HK-2 (cell line): Measurements from ENCODE around the gene GRK5.

Experiments used
- DNase-seq: peaks from one replicate; pipeline ENCODE4 v3.0.0-alpha.2; 2018; ENCODE audit not compliant: unreplicated experiment

GRK5 gene

DNA sequence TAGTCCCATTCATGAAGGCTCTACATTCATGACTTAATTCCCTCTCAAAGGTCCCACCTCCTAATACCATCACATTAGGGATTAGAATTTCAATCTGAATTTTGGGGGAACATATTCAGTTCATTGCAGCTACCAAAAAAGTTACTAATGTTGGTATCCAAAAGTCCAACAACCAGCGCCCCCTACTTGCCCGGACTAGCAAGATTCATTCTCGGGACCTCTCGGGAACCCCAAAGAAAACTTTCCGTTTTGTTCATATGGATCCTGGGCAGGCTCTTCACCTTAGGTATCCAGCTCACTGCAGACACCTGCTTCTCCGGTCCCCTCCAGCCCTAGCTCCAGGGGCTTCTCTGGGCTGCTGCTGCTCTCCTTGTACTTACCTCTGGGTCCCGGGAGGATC is 8.9 kb upstream of the GRK5 start:
- no peak for DNase-seq

DNA sequence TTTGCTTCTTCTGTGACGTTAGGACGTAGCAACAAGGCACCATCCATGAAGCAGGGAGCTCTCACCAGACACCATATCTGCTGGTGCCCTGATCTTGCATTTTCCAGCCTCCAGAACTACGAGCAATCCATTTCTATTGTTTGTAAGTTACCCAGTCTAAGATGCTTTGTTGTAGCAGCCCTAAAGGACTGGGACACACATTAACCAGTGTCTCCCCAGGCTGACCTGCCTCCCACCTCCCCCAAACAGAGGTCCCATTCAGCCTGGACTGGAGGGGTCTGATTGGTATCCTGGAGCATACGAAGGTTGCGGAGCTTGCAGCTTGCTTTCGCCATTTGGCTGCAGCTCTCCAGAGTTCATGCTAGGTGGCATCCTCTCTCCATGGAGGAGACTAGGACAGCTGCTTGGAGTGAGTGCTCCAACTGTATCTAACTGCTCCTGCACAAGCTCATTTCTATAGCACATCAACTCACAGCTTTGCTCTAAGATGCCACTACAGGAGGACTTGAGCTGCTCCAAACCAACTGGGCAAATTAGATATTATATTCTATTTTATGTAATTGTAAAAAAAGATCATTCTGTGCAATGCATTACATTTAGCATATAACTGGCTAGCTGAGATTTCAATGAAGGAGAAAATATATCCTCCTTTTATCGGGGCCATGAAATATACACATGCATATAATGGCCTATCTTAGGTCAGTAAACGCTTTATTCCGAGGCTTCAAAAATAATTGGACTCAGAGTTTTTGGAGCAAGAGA is 8.0 kb upstream of the GRK5 start:
- DNase-seq = peak; percentile 51

DNA sequence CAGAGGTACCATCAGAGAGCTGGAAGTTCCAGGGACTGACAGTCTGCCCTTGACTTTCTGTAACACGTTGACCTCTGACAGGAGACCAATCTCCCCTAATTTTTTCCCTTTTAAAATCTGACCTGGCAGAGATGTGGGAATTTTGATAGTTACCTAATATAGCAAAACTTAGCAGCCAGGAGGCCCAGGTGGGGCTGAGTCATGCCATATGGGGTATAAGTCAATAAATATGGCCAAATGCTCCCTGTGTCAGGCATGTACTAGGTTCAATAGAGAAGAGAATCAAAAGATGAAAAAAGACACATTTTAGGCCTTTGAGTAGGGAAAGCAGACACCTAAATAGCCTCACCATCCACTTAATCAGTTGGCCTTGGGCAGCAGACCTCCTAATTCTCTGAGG is 6.1 kb upstream of the GRK5 start:
- no peak for DNase-seq

DNA sequence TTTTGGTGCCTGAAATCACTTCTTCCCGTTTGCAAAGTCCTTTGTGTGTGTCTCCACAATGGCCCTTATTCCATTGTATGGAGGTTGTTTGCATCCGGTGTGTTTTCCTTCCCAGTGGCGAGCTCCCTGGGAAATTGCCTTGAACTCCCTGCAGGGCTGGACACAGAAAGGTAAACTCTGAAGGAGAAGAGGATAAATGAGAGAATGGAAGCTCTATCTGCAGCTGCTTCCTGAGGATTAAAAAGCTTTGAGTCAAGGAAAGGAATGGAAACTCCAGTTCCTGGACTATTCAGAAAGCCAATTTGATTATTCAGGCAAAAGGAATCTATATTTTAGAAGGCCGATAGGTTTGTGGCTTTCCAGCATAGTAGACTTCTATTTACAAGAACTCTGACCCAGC is 4.4 kb upstream of the GRK5 start:
- no peak for DNase-seq

DNA sequence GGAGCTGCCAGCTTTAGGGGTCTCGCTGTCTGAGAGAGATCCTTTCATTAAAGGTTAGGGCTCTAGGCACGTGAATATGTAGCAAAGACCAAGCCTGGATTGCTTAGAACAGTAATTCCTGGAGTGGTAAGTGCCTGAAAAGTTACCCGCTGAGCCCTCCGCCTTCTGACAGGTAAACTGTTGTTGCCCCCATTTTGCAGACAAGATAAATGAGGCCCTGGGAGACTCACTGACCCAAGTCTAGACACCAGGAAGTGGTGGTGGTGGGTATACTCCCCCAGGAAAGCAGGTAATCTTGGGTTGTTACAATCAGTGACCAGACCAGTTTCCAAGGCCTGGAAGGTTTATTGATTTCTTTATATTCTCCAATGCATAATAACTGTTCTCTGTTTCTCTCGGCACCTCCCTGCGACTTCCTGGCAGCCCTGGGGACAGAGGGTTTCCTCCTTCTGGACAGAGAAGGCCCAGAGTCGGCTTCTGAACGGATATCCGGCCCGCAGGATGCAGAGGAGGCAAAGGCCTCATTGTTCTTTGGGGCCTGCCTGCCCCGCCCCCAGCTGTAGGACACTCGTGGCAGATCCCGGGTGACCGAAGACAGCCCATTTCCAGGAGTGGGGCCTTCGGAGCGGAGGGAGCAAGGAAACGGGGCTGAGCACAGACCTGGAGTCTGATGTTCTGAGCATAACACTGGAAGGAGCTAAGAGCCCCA is 1.3 kb upstream of the GRK5 start:
- peak; percentile 61 for DNase-seq

DNA sequence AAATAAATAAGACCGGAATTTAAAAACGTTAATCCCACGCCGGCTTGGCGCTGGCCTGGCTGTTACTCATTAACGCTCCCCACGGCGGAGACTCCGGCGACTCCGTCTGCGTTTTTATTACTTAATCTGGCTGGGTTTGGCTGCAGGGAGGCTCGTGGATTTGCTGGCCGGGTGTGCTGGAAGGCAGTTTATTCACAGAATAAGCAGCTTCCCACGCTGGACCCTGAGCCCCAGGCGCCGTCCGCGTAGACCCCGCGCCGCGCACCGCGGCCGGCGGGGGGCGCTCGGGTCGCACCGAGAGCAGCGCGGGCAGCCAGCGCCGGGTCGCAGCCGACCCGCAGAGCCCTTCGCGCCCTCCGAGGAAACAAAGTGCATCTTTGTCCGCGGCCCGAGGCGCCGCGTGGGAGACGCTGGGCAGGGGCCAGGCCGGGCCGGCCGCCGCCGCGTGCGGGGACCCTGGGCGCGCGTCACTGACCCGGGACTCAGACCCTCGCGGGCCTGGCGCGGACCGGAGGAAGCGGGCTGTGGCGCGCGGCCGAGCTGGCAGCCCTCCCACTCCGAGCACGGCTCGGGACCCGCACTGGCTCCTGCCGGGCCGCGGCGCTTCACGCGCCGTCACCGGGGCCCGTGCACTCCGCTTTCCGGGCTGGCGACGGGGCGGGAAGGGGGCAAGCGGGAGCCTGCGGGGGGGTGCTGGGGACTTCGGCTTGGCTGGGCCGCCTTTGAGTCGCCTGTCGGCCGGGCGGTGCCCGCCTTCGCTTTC is 587 bp upstream of the GRK5 start:
- peak; percentile 73 for DNase-seq

DNA sequence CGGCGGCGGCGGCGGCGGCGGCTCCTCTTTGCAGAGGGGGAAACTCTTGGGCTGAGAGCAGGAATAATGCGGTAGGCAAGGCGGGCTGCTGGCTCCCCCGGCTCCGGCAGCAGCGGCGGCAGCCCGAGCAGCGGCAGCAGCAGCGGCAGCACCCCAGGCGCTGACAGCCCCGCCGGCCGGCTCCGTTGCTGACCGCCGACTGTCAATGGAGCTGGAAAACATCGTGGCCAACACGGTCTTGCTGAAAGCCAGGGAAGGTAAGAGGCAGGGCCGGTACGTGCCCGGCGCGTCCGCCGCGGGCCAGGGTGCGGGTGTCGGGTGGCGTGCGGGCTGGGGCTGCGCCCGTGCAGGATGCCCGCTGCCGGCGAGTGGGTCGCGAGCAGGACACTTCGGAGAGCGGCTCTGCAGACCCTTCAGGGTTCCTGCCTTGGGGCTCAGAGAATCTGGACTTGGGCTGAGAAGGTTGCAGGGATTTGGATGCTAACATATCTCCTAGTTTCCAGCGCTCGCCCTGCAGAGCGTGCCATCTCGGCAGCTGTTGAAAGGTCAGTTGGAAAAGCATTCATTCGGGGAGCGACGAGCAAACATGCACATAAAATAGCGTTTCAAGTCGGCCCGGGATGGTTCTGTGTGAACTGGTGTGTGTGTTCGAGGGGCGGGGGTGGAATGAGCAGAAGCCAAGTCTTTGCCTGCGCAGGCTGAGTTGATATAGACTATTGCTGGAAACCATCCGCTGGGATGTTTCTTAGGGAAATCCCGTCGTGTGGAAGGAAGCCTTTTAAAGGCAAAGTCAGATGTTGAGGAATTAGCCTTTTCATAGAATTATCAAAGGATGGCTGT is 562 bp downstream of the GRK5 start:
- DNase-seq = peak; percentile 40

DNA sequence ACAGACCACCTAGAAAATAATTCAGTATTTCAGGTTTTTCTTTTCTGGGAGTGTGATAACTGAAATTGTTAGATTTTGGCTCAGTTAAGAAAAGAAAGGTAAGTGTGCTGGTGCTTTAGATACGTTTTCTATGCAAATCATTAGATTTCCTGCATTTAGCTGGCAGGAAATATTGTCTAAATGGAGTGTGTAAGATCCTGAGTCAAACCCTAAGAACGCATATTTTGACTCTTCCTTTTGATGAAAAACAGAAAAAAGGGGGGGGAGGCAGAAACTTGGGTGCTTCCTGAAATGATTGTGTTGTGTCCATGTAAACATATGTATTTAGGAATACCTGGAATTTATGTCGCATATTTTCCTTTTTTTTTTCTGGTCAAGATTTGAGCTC is 1.2 kb downstream of the GRK5 start:
- DNase-seq = no peak

DNA sequence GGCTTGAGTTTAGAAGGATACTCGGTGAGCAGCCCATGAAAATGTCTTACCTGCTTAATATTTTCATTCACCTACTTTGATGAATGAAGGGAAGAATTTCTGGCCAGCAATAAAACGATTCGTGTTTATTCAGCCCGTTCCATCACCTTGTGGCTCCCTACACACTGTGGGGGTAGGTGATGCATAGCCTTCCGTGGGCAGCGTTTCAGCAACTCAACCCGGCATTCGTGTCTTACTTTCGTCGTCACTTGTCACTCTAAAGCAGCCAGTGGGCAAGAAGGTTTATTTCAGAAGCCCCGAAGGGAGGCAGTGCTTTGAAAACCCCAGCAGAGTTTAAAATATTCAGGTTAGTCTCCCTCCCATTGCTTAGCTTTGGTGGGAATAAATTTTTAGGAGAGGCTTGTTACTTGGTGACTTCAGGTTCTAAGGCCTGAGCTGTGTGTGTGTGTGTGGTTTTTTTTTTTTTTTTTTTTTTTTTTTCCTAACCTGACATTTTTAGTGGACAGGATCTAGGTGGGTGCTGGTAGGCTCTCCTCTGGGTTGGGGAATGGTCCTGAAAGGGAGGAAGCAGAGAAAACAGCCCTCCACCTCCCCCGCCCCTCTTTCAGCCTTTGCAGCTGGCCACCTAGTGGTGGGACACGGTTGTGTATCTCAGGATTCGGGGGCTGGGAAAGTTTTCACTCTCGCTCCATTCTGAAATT is 1.8 kb downstream of the GRK5 start:
- peak; percentile 44 for DNase-seq

DNA sequence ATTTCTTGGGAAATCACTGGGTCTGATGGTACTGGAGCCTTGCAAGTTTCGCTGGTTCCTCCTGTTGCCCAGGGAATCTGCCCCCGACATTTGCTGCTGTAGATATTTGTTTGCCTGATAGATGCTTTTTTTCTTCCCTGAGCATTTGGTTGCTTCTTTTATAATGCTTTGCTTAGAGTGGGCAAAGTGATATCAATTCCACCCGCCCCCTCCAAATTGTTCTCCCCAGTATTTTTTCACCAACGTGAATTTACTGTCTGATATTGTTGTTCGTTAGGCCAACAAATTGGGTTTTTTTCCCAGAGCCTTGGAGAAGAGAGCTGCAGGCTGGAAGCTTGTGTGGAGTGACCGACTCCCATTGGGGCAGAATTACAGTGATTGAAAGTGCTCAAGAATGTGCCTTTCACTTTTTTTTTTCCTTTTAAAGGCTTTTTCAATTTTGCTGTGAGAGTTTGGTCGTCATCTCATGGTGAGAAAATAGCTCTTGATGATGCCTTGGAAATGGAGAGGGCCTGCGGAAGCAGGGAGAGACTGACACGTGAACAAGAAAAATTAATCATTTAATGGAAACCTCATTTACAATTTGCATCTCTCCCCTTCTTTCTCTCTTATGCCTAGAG is 2.5 kb downstream of the GRK5 start:
- DNase-seq = no peak

DNA sequence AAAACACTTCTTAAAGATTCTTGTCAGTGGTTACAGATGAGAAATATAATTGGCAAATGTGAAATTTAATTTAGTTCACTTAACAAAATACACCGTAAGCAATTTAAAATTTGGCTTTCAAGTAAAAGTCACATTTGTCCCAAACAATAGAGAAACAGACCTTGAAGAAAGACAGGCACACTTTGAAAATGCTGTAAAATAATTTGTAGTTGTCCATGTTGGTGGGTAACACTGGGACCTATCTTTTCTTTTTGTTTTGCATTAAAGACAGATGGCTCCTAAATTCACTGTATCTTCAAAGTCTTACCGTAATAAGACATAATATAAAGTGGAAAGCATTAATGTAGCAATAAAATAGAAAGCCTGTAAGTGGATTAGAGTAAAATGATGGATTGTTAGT is 3.3 kb downstream of the GRK5 start:
- DNase-seq = no peak

DNA sequence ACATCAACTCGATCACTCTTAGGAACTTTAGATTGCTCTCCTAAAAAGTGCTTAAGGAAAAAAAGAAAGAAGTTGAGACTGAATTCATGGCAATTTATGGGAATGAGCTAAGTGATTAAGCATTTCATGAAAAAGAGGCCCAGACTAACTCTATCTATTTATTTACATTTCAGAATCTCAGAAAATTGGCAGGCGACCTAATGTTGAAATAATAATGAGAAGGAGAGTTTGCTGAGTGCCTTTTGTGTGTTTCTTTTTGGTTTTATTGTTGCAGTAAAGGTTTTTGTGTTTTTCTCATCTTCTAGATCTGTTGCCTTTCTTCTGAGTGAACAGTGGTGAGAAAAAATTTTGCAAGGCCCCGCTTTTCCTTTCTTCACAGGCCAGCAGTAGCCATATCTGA is 3.8 kb downstream of the GRK5 start:
- no peak for DNase-seq

DNA sequence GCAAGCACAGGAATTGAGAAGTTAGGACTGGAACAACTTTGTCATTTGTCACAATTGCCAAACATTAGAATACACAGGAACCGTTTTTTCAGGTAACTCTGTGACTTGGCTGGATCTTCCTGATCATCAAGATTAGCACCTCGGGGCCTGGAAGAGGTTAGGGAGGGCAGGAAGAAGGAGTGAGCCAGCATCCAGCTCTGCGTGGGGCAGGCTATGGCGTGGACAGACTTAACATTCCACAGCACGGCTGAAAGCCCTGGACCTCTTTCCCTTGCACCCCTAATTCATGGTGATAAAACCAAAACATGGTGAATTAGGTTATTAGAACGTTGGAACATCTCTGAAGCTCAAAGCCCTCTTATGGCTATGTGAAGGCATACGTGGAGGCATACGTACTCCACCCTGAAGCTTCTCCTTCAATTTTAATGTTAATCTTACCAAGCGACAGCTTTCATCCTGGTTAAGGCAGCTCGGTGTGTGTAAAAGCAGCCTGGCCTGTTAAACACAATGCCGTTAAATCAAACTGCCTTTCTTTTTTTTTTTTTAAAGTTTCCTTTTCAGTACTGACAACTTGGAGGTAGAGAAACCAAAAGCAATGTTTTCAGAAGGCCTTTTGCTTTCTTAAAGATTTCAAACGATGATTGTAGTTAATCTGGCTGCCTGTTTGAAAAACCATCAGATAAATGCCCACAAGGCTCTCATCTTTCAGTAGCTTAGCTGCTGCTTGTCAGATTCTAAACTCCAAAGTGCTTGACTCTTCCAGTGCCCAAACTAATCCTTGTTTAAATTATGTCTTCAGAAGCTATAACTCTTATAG is 4.5 kb downstream of the GRK5 start:
- DNase-seq = no peak

DNA sequence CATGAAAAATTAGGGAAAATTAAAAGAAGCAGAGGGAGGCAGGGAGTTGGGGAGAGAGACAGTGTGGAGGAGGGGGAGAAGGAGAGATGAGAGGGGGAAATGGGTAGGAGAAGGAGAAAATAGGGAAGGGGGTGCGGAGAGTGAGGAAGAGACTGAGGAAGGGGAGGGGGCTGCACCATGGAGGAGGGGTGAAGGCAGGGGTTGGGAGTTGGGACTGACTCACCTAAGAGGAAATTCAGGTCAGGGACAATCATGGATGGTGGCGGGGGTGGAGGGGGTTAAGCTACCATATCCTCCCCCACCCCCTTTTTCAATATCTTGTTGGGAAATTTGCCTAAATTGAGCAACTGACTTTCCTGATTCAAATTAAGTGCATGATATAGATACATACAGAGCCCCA is 8.0 kb downstream of the GRK5 start:
- DNase-seq = no peak

DNA sequence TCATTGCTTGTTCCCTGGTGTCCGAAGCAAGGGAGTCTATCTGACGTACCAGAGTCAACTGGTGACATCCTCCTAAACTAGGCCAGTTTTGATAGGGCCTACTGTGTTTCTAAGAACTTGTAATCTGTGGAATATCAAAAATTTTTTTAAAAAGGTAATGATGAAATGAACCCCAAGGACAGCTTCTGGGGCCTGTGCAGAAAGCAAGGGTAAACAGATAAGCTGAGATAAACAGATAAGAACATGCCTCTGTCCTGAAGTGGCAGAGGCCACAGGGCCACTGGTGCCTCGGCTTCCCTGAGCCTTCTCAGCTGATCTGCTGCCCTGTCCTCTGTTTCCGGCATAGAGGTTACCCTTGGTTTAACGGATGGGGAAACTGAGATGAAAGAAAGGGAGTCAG is 8.8 kb downstream of the GRK5 start:
- DNase-seq = no peak

DNA sequence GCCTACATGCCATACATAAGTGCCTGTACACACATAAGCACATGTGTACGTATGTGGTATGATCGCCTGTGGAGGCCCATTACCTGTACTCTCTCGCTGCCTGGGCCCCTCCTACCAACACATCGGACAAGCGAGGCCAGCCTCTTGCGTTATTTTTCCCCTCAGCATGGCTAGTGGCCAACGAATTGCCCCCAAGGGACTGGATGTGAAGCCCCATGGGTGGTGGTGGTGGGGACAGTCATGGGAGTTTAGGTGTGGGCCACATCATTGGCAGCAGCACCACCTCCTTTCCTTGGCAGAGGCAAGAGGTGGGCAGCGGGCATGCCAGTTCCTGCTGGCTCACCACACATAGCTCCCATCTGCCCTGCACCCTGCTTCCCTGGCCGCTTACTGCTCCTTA is 10.0 kb downstream of the GRK5 start:
- no peak for DNase-seq

DNA sequence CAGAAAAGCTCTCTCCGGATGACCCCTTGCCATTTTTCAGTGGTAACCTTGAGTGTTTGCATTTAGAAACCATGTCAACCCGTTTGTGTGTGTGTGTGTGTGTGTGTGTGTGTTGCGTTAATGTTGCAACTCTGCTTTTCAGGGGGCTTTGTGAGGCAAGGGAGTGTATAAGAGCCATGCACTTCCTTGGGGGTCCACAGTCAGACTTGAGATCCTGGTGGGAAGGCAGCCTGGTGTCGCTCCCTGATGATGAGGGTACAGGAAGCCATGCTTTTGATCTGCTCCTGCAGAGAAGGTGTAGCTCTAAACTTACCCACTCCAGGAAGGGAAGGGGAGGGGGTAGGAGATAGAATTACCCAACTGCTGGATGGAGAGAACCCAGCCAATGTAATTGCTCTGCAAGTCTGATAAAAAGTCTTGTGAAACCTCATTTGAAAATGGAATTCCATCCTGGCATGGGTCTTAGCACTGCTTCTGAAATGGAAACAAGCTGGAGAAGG is 10.7 kb downstream of the GRK5 start:
- DNase-seq = no peak

DNA sequence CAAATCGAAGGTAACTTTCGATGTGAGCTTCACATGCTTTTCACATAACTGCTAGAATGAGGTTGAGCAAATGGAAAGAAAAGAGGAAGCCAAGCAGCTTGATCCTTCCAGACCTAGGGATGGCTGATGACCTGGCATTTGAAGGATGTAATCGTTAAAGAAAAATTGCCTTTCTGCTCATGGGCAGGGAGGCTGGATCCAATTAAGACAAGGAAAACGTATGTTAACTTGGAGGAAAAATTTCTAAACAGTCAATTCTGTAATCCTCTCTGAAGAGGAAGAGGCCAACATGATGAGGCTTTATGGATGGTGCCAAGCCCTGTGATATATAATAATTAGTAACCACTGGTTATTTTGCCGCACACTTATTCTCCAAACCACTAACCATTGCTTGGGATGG is 12.5 kb downstream of the GRK5 start:
- no peak for DNase-seq

DNA sequence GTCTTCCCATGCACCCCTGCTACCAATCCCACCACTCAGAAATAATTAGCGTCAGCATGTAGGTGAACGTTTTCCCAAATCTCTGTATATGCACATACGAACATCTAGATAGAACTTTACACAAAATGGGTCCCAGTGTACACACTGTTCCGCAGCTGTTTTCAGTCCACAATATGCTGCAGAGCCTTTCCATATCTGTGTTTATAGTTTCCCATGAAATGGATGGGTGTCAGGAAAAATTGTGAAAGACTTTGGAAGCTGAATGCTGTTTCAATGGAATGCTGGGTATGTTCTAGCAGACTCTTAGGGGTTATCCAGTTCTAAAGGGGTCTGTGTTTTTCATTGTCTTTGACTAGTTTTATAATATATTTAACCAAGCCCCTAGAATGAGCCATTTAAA is 13.8 kb downstream of the GRK5 start:
- no peak for DNase-seq

DNA sequence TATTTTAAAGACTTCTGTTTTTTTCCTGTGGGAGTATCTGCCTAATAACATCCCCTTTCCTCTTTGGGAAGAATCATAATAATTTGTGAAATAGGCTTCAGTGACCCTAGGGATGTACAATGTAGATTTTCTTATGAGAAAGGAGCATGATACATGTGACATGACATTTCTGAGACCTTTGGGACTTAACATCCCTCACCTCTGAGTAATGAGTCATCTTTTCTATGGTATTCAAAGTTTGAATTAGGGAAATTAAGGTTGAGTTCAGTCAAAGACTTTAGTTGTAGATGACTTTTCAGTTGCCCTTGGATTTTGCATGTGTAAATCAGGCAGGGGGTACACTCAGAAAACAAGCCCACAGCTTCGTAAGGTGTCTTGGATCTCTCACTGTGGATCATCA is 14.3 kb downstream of the GRK5 start:
- no peak for DNase-seq
